HEK293T (cell line): ENCODE data around the gene MIPEP.

Experiments
- CTCF ChIA-PET: fragments of 350-600 bp; formaldehyde crosslinking; extraction: SDS; loops from one replicate; lab custom pipeline; 2021; ENCODE audit warnings: antibody characterized with exemption, inconsistent platforms; lab: Yijun Ruan, JAX
- POLR2A ChIA-PET: fragments of 350-600 bp; formaldehyde crosslinking; extraction: SDS; loops from one replicate; lab custom pipeline; 2020; ENCODE audit warnings: antibody characterized with exemption, inconsistent platforms; lab: Yijun Ruan, JAX
- DNase-seq: peaks from one replicate; pipeline ENCODE4 v3.0.0; 2012; ENCODE audit warnings: mixed read lengths; ENCODE audit errors: extremely low spot score
- ARNT ChIP-seq: fragments of 450-650 bp; IDR thresholded peaks from 2 replicates; pipeline ENCODE4 v1.6.1; 2017; ENCODE audit warnings: mild to moderate bottlenecking
- BHLHE40 ChIP-seq: fragments of 450-650 bp; IDR thresholded peaks from 2 replicates; pipeline ENCODE4 v1.6.1; 2016; ENCODE audit warnings: mild to moderate bottlenecking, moderate library complexity, borderline replicate concordance
- CTBP1 ChIP-seq: fragments of 450-650 bp; IDR thresholded peaks from 2 replicates; pipeline ENCODE4 v1.6.1; 2016; ENCODE audit warnings: borderline replicate concordance
- ELF4 ChIP-seq: fragments of 450-650 bp; IDR thresholded peaks from 2 replicates; pipeline ENCODE4 v1.6.1; 2017; ENCODE audit warnings: antibody characterized with exemption
- FOXA1 ChIP-seq: fragments of 450-650 bp; IDR thresholded peaks from 2 replicates; pipeline ENCODE4 v1.6.1; 2016; ENCODE audit warnings: mild to moderate bottlenecking
- FOXK2 ChIP-seq: fragments of 450-650 bp; IDR thresholded peaks from 2 replicates; pipeline ENCODE4 v1.6.1; 2016; ENCODE audit warnings: mild to moderate bottlenecking
- FOXM1 ChIP-seq: fragments of 450-650 bp; IDR thresholded peaks from 2 replicates; pipeline ENCODE4 v1.6.1; 2017; ENCODE audit warnings: mild to moderate bottlenecking, borderline replicate concordance
- HDGF ChIP-seq: fragments of 450-650 bp; IDR thresholded peaks from 2 replicates; pipeline ENCODE4 v1.6.1; 2017; ENCODE audit warnings: antibody characterized with exemption, borderline replicate concordance
- L3MBTL2 ChIP-seq: fragments of 450-650 bp; conservative IDR thresholded peaks from 2 replicates; pipeline ENCODE4 v1.6.1; 2016; ENCODE audit warnings: mild to moderate bottlenecking
- LEF1 ChIP-seq: fragments of 450-650 bp; IDR thresholded peaks from 2 replicates; pipeline ENCODE4 v1.6.1; 2017; ENCODE audit warnings: mild to moderate bottlenecking, borderline replicate concordance
- NFRKB ChIP-seq: fragments of 450-650 bp; IDR thresholded peaks from 2 replicates; pipeline ENCODE4 v1.6.1; 2016; ENCODE audit warnings: mild to moderate bottlenecking, moderate library complexity
- PKNOX1 ChIP-seq: fragments of 450-650 bp; IDR thresholded peaks from 2 replicates; pipeline ENCODE4 v1.6.1; 2016
- SP1 ChIP-seq: fragments of 450-650 bp; IDR thresholded peaks from 2 replicates; pipeline ENCODE4 v1.6.1; 2017
- SUZ12 ChIP-seq: fragments of 450-650 bp; IDR thresholded peaks from 2 replicates; pipeline ENCODE4 v1.6.1; 2016; ENCODE audit warnings: mild to moderate bottlenecking
- TARDBP ChIP-seq: fragments of 450-650 bp; IDR thresholded peaks from 2 replicates; pipeline ENCODE4 v1.6.1; 2016
- ZNF384 ChIP-seq: fragments of 450-650 bp; IDR thresholded peaks from 2 replicates; pipeline ENCODE4 v1.6.1; 2016

MIPEP gene

GRCh38 chr13:23844132-23844531 lies 45.1 kb downstream of the MIPEP start:
- POLR2A ChIA-PET = no interaction called here
- CTCF ChIA-PET = no interaction called here
- TF ChIP-seq ARNT (no peak), SUZ12 (no peak), NFRKB (no peak), FOXA1 (no peak), PKNOX1 (no peak), FOXK2 (no peak), SP1 (no peak), HDGF (no peak), BHLHE40 (no peak), FOXM1 (no peak), CTBP1 (no peak), L3MBTL2 (no peak), ZNF384 (no peak), LEF1 (no peak), ELF4 (no peak)
- DNase-seq = no peak

GRCh38 chr13:23843436-23843835 lies 45.8 kb downstream of the MIPEP start:
- TF ChIP-seq NFRKB (no peak), TARDBP (no peak), ELF4 (no peak), CTBP1 (no peak), FOXA1 (no peak), PKNOX1 (no peak), FOXK2 (no peak), SP1 (no peak), SUZ12 (no peak), FOXM1 (no peak), BHLHE40 (no peak), L3MBTL2 (no peak), ZNF384 (no peak), LEF1 (no peak), HDGF (no peak), ARNT (no peak)
- CTCF ChIA-PET = no interaction called here
- DNase-seq = no peak
- POLR2A ChIA-PET = no interaction called here

GRCh38 chr13:23842406-23842805 lies 46.8 kb downstream of the MIPEP start:
- DNase-seq = no peak
- ChIA-PET CTCF (no interaction called here), POLR2A (no interaction called here)
- TF ChIP-seq PKNOX1 (no peak), LEF1 (no peak), NFRKB (no peak), HDGF (no peak), ELF4 (no peak), CTBP1 (no peak), FOXA1 (no peak), BHLHE40 (no peak), TARDBP (no peak), ARNT (no peak), SP1 (no peak), ZNF384 (no peak), FOXM1 (no peak), SUZ12 (no peak), FOXK2 (no peak), L3MBTL2 (no peak)

GRCh38 chr13:23833733-23834611 lies 55.2 kb downstream of the MIPEP start:
- POLR2A ChIA-PET = no interaction called here
- CTCF ChIA-PET = no interaction called here
- TF ChIP-seq ARNT = no peak
- TF ChIP-seq FOXK2 = no peak
- TF ChIP-seq TARDBP = no peak
- no peak for TF ChIP-seq ELF4
- TF ChIP-seq SP1 = no peak
- no peak for TF ChIP-seq FOXM1
- no peak for TF ChIP-seq L3MBTL2
- no peak for DNase-seq

- ChIA-PET CTCF (no interaction called here), POLR2A (no interaction called here)
- no peak for TF ChIP-seq ARNT
- TF ChIP-seq PKNOX1 = no peak
- TF ChIP-seq ELF4 = no peak
- no peak for DNase-seq
Observed at GRCh38 chr13:23828866-23829265, 60.3 kb downstream of the MIPEP start.

GRCh38 chr13:23828086-23828485 lies 61.1 kb downstream of the MIPEP start:
- no peak for DNase-seq
- TF ChIP-seq ELF4 (no peak), PKNOX1 (no peak), L3MBTL2 (no peak), CTBP1 (no peak), ZNF384 (no peak), FOXK2 (no peak), SUZ12 (no peak), HDGF (no peak), LEF1 (no peak), SP1 (no peak), TARDBP (no peak)
- POLR2A ChIA-PET = no interaction called here
- CTCF ChIA-PET = no interaction called here
